GM12872 (cell line): ENCODE data around the gene HDGF.

Experiments used
- TF ChIP-seq, protein P1 (sequence below): IDR thresholded peaks from 3 replicates; pipeline ENCODE4 v1.5.1; 2011; ENCODE audit warnings: low read depth, mild to moderate bottlenecking, low read length, moderate library complexity; ENCODE audit not compliant: insufficient read depth

Gene HDGF

DNA sequence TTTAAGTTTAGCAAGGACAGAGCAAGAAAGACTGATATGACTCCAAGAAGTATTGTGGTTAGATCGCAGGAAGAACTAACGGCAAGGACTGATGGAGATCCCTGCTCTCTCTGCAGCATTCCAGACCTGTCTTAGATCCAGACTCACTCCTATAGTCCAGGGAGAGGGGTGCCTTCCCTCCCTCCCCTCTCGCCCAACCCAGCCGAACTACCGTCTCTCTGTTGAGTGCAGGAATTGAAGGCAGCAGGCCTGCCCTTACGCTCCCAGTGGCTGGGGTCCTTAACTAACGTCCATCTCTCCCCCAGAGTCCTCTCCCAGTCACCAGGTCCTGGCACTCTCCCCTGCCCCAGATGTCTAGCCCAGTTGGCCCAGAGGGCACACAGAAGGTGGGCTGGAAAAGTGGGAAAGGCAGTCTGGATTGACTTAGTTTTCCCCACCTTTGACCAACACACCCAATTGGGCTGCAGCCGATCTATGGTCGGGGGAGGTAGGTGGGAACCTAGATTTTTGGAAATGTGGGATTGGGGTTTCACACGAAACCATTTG lies 47.2 kb downstream of the HDGF start:
- TF ChIP-seq, protein P1, sequence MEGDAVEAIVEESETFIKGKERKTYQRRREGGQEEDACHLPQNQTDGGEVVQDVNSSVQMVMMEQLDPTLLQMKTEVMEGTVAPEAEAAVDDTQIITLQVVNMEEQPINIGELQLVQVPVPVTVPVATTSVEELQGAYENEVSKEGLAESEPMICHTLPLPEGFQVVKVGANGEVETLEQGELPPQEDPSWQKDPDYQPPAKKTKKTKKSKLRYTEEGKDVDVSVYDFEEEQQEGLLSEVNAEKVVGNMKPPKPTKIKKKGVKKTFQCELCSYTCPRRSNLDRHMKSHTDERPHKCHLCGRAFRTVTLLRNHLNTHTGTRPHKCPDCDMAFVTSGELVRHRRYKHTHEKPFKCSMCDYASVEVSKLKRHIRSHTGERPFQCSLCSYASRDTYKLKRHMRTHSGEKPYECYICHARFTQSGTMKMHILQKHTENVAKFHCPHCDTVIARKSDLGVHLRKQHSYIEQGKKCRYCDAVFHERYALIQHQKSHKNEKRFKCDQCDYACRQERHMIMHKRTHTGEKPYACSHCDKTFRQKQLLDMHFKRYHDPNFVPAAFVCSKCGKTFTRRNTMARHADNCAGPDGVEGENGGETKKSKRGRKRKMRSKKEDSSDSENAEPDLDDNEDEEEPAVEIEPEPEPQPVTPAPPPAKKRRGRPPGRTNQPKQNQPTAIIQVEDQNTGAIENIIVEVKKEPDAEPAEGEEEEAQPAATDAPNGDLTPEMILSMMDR: no peak

DNA sequence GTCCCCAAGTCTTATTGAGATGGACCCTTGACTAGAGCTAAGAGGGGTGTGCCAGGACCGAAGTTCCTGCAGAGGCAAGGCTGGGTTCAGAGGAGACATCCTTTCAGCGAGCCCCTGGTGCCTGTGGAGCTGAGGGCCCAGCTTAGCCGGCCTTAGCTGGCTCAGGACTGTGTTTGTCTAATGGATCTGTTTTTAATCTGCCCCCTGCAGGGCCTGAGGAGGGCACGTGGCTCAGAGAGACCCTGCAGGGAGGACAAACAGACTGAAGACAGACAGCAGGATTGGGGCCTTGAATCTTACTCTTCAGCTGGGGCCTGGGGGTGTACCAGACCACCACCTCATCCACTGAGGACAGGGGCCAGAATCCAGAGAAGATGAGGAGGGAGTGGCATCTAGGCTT lies 47.7 kb downstream of the HDGF start:
- TF ChIP-seq, protein P1: no peak

DNA sequence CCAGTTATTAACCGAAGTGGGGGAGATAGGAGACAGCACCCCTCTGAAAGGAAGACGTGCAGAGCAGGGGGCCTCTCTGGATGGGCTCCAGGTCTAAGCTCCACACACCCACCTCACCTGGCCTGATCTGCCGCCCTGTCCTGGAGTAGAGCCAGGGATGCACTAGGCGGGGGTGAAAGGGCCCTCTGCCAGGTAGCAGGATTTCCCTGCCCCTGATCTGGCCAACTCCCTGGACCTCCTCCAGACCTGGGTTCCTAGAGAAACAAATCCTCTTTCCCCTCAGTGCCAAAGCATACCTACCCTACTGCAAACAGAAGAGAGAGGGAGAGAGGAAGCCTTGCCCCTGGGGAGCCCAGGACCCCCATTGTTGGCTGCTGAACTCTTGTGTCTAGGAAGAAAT lies 48.1 kb downstream of the HDGF start:
- TF ChIP-seq, protein P1: no peak

DNA sequence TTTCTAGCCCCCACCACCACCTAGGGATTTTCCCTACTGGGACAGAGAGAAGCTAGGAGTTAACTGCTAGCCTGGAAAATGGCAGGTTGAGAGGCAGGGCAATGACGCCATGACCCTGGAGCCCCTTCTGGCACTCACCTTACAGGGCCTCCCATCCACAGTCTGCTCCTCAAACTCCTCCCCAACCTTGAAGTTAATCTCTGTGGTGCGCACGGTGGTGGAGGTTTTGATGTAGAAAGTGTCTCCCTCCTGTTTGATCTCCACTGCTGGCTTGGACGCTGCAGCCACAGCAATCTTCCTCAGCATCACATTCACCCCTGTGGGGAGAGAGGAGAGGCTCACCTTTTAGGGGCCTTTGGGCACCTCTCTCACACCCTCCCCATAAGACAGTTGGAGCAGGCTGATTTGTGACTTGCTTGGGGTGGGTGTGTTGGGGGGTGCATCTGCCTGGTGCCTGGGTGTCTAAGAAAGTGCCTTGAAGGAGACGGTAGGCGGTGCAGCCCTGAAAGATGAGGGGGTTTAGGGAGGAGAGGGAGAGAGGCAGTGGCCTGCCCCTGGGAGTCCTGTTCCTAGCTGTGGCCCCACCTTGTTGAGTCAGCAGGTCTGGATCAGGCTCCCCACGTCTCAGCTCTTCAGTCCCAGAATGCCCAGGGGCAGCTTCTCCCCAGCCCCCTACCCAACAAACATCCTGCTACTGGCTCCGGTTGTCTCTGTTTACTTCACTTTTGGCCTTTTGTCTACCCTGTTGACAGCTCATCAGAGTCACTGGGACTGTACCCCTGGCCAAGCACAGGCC lies 50.5 kb downstream of the HDGF start:
- TF ChIP-seq, protein P1: no peak

DNA sequence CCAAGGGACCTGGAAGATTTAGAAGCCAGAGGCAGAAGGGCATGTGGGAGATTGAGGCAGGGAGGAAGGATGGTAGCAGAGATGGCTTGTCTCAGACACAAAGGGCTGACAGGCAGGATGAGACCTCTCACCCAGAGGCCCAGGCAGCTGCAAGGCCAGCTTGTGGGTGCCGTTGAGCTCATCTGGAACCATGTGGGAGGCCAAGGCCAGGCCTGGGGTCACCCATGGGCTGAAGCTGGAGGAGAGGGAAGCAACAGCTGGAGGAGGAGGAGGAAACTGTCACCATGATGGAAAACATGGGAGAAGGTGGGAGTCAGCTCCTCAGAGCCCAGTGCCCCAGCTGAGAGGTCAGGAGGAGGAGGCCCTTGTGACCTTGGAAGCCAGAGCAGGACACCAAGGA lies 52.5 kb downstream of the HDGF start:
- TF ChIP-seq, protein P1: no peak

DNA sequence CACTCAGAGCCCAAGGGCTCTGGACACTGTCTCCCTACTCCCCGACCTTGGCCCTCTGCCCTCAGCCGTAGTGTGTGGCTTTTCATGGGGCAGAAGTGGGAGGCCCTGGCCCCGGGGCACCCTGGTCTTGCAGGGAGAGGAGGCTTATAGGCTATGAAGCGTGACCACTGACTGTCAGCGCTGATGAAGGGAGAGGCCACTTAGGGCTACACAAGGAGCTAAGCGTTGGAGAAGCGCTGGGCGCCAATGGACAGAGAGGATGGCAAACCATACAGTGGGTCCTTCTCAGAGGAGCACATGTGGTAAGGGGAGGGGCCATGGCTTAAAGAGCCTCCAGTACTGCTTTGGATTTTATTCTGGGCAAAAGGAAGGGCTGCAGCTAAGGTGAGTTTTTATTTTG lies 54.0 kb downstream of the HDGF start:
- TF ChIP-seq, protein P1: no peak

DNA sequence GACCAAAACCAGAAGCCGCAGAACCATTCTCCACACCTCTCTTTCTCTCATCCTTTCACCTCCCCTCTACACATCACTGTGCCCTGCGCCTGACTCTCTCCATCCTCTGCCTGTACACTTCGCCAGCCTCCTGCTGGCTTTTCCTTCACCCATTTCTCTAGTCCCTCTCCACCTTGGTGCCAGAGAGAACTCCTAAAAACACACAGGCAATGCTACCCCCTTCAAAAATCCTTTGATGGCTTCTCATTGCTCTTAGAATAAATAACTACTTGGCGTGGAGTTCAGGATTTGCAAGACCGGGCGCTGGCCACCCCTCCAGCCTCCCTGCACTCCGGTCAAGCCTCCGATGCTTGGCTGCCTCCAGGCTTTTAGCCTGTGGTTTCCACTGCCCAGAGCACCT lies 54.7 kb downstream of the HDGF start:
- TF ChIP-seq, protein P1: no peak
